Activated T-helper 1 cell treated with anti-CD3 and anti-CD28 coated beads, Interleukin-2, amount 50 U/mL, for 16 hours (primary cell): ENCODE data around the gene PPP2R2D.

Experiments used
- DNase-seq, 2 donors: peaks; one replicate each; pipeline ENCODE4 v3.0.0-alpha.2; 2020; ENCODE audit warnings: low read depth in 1 of 2, low spot score in 1 of 2

PPP2R2D gene

DNA sequence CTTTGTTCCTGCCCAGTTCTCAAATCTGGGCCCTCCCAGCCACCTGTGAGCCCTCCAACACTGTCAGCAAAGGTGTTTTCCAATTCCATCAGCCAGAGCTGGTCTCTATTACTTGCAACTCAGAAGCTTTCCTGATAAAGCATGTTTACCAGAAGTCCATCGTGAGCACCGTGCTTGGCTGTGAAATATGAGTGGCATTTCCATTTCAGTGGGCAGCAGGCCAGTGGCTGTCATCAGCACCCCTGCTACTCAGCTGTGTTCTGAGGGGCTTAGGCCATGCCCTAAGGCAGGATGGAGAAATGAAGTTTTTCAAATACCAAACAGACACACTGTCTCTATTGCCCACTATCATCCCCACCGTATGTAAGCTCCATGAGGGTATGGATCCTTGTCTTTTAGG is 93.6 kb downstream of the PPP2R2D start:
- DNase-seq, result no peak

- no peak for DNase-seq
Observed at GRCh38 chr10:131996466-131997365, 95.9 kb downstream of the PPP2R2D start.

- DNase-seq, result no peak
Observed at GRCh38 chr10:131997366-131998049, 96.7 kb downstream of the PPP2R2D start.

DNA sequence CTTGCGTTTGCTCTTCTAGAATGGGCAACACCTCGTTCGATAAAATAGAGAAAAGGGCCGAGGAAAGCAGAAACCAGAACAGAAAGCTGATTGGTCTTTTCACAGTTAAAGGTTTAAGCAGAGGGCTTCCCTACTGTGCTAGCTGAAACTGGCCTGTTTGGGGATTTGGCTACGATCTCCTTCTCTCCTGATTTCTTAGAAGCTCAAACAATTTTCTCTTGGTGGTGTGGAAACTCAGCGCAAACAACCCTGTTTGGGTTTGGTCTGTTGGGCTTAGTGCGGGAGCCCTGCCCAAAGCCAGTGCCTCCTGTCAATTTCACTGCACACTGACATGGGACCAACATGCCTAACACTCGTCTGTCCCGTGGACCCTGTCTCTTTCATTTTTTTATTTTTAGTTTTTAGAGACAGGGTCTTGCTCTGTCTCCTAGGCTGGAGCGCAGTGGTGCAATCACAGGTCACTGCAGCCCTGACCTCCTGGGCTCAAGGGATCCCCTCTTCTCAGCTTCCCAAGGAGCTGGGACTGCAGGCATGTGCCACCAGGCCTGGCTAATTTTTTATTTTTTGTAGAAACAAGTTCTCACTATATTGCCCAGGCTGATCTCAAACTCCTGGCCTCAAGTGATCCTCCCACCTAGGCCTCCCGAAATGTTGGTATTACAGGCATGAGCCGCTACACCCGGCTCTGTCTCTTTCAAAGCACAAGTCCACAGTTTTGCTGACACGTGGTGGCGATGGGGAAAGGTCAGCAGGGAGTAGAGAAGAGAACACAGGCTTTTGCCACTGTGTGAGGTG is 97.4 kb downstream of the PPP2R2D start:
- no peak for DNase-seq

- no peak for DNase-seq
Observed at GRCh38 chr10:131998845-131999681, 98.3 kb downstream of the PPP2R2D start.

DNA sequence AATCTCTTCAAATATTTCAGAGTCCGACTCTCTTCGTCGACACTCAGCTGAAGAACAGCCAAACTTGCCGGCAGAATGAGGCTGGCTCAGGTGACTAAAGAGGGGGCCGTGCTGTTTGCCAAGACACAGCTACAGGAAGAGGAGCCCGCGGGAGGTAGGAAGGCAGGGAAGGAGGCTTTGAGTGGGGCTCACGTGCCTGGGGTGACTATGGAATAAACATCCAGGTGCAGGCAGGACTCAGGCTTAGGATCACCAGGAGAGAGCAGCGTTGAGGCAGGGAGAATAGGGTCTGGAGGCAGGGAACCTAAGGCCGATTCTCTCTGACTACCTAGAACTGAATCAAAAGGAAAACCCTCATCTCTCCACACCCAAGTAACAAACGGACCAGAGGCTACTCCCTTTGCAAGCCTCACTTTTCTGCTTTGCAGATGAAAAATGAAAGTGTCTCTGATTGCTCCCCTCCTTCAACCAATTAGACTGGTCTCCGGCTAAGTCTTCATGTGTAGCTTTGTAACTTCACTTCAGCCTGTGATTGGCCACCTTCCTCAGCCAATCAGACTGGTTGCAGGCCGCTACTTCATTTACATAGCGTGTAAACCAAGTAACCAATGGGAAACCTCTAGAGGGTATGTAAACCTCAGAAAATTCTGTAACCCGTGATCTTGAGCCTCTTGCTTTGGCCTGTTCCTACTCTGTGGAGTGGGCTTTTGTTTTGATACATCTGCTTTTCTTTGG is 100.6 kb downstream of the PPP2R2D start:
- DNase-seq, result no peak

DNA sequence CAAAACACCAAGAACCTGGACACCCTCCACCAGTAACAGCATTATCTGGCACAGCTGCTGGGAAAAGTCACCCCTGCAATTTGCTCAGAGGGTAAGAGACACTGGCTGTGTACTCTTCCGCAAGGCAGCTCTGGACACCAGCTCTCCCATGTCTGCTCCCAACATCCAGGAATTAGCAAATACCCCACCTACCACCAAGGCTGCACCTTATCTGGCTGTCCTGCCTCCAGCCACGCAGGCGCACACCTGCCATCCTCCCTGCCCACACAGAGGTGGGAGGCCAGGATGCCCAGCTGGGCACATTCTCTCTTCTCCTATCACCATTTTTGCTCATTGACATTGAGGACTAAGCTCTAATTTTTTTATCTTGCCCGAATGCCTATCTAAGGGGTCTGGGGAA is 101.2 kb downstream of the PPP2R2D start:
- DNase-seq, result no peak

- no peak for DNase-seq
Observed at GRCh38 chr10:132003282-132003924, 102.6 kb downstream of the PPP2R2D start.

DNA sequence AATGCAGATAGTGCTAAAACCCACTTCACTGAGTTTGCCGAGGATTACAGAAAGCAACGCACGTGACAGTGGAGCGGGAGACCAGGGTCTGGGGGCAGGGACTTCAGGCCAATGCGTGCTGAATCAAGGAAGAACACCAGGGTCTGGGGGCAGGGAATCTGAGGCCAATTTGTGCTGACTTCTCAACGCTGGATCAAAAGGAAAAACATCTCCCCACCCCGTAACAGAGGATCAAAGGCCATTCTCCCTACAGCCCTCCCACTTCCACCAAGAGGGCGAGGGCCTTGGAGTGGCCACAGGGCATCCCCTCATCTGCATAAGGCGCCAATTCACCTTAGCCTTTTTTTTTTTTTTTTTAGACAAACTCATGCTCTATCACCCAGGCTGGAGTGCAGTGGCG is 103.2 kb downstream of the PPP2R2D start:
- DNase-seq, result no peak

GRCh38 chr10:132005147-132005546 is 104.3 kb downstream of the PPP2R2D start:
- no peak for DNase-seq

GRCh38 chr10:132006966-132007365 is 106.2 kb downstream of the PPP2R2D start:
- DNase-seq, result no peak

- no peak for DNase-seq
Observed at GRCh38 chr10:132007681-132008080, 106.9 kb downstream of the PPP2R2D start.
